IMR-90 (cell line): Measurements from ENCODE around the gene CLPTM1L. TPM values are rescaled to one million over a fixed set of nuclear protein-coding genes. Genes with fewer than 3 reads are reported as not detected.

ENCODE experiments used
- ATAC-seq: fragments of 200-7000 bp; cut with Tn5 transposase; 2 replicates; pipeline ENCODE4 v1.9.1; 2020; ENCODE audit warnings: low read depth, mild to moderate bottlenecking, moderate library complexity
- BruUV-seq: library from RNA; stranded (reverse); fragments of 400-500 nt; replicated peaks from 2 replicates; lab custom pipeline; 2021; lab: Mats Ljungman, UMichigan
- CTCF ChIA-PET: fragments of 300-600 bp; formaldehyde crosslinking; extraction: SDS; loops from one replicate; lab custom pipeline; 2021; ENCODE audit warnings: antibody characterized with exemption; lab: Yijun Ruan, JAX
- POLR2A ChIA-PET: fragments of 300-600 bp; sonication (Branson Sonifier 250); formaldehyde crosslinking; loops from one replicate; lab custom pipeline; 2022; ENCODE audit warnings: antibody characterized with exemption; ENCODE audit not compliant: unreplicated experiment; lab: Charles Lee
- DNase-seq: peaks from one replicate; pipeline ENCODE4 v3.0.0; 2013
- H2AFZ ChIP-seq: replicated peaks from 2 replicates; pipeline ENCODE3; 2013; ENCODE audit warnings: low read length, mild to moderate bottlenecking; ENCODE audit not compliant: poor library complexity
- H2AK5ac ChIP-seq: 2 replicates; pipeline ENCODE4 v1.6.1; 2013; ENCODE audit warnings: low read depth, low read length, inconsistent platforms
- H2AK9ac ChIP-seq: replicated peaks from 2 replicates; pipeline ENCODE3; 2013; ENCODE audit warnings: mild to moderate bottlenecking, low read depth, low read length, moderate library complexity; ENCODE audit not compliant: poor library complexity
- H2BK120ac ChIP-seq: 2 replicates; pipeline ENCODE4 v1.6.1; 2013; ENCODE audit warnings: low read depth, low read length, inconsistent platforms
- H2BK15ac ChIP-seq: 3 replicates; pipeline ENCODE4 v1.6.1; 2013; ENCODE audit warnings: low read depth, low read length, inconsistent platforms
- H2BK20ac ChIP-seq: 2 replicates; pipeline ENCODE4 v1.6.1; 2013; ENCODE audit warnings: low read depth, mild to moderate bottlenecking, inconsistent platforms, low read length, moderate library complexity
- H2BK5ac ChIP-seq: 2 replicates; pipeline ENCODE4 v1.6.1; 2013; ENCODE audit warnings: mild to moderate bottlenecking, low read depth, low read length, inconsistent platforms; ENCODE audit not compliant: poor library complexity, severe bottlenecking
- H3K14ac ChIP-seq: replicated peaks from 2 replicates; pipeline ENCODE4 v1.6.1; 2013; ENCODE audit warnings: low read depth, low read length, inconsistent platforms
- H3K18ac ChIP-seq: 2 replicates; pipeline ENCODE4 v1.6.1; 2013; ENCODE audit warnings: low read depth, low read length, control low read depth
- H3K23ac ChIP-seq: 2 replicates; pipeline ENCODE4 v1.6.1; 2013; ENCODE audit warnings: low read depth, low read length, inconsistent platforms
- H3K27ac ChIP-seq: 2 replicates; pipeline ENCODE4 v1.5.1; 2013; ENCODE audit warnings: mild to moderate bottlenecking, control low read depth, low read length; ENCODE audit not compliant: insufficient read depth
- H3K27me3 ChIP-seq: 2 replicates; pipeline ENCODE4 v1.6.1; 2013; ENCODE audit warnings: low read length; ENCODE audit not compliant: control insufficient read depth, insufficient read depth
- H3K36me3 ChIP-seq: 2 replicates; pipeline ENCODE4 v1.6.1; 2013; ENCODE audit warnings: low read length, mixed read lengths; ENCODE audit not compliant: control insufficient read depth, insufficient read depth
- H3K4ac ChIP-seq: 2 replicates; pipeline ENCODE4 v1.6.1; 2013; ENCODE audit warnings: low read depth, low read length, inconsistent platforms
- H3K4me1 ChIP-seq: 2 replicates; pipeline ENCODE4 v1.6.1; 2013; ENCODE audit warnings: low read length, mixed read lengths; ENCODE audit not compliant: control insufficient read depth, insufficient read depth
- H3K4me2 ChIP-seq: 2 replicates; pipeline ENCODE4 v1.6.1; 2013; ENCODE audit warnings: low read depth, mild to moderate bottlenecking, control low read depth, low read length, moderate library complexity
- H3K4me3 ChIP-seq: 2 replicates; pipeline ENCODE4 v1.5.1; 2013; ENCODE audit warnings: low read depth, mild to moderate bottlenecking, control low read depth, low read length, moderate library complexity; ENCODE audit not compliant: insufficient read depth
- H3K56ac ChIP-seq: 2 replicates; pipeline ENCODE4 v1.6.1; 2013; ENCODE audit warnings: low read length, inconsistent platforms; ENCODE audit not compliant: insufficient read depth; ENCODE audit errors: extremely low read depth
- H3K79me1 ChIP-seq, 2 experiments: 2 replicates each; pipeline ENCODE4 v1.6.1; 2013; ENCODE audit warnings: low read length in 2 of 2, inconsistent platforms in 1 of 2, low read depth in 1 of 2
- H3K9ac ChIP-seq: 2 replicates; pipeline ENCODE4 v1.6.1; 2013; ENCODE audit warnings: low read depth, low read length, control low read depth
- H3K9me1 ChIP-seq: 2 replicates; pipeline ENCODE4 v1.6.1; 2013; ENCODE audit warnings: low read length, inconsistent platforms; ENCODE audit not compliant: insufficient read depth
- H3K9me3 ChIP-seq: 2 replicates; pipeline ENCODE4 v1.6.1; 2013; ENCODE audit warnings: low read length; ENCODE audit not compliant: control insufficient read depth, insufficient read depth
- H4K20me1 ChIP-seq: 2 replicates; pipeline ENCODE4 v1.6.1; 2013; ENCODE audit warnings: low read length, inconsistent platforms; ENCODE audit not compliant: insufficient read depth
- H4K5ac ChIP-seq: 2 replicates; pipeline ENCODE4 v1.6.1; 2013; ENCODE audit warnings: mild to moderate bottlenecking, low read depth, low read length, control low read depth
- H4K8ac ChIP-seq, 2 experiments: 2 replicates each; pipeline ENCODE4 v1.6.1; 2013; ENCODE audit warnings: low read depth in 2 of 2, low read length in 2 of 2, control low read depth in 1 of 2, inconsistent platforms in 1 of 2
- H4K91ac ChIP-seq: 2 replicates; pipeline ENCODE4 v1.6.1; 2013; ENCODE audit warnings: low read depth, low read length, inconsistent platforms; ENCODE audit not compliant: insufficient read depth
- CTCF ChIP-seq: conservative IDR thresholded peaks from 2 replicates; pipeline ENCODE4 v1.5.1; 2012; ENCODE audit warnings: mild to moderate bottlenecking, low read depth, low read length, improper control_type of control experiment
- FOS ChIP-seq: fragments of 150-350 bp; IDR thresholded peaks from 2 replicates; pipeline ENCODE4 v1.6.1; 2016; ENCODE audit warnings: low read depth, low read length
- MAFK ChIP-seq: IDR thresholded peaks from 2 replicates; pipeline ENCODE4 v1.6.1; 2012; ENCODE audit warnings: low read depth, low read length, improper control_type of control experiment
- MAZ ChIP-seq: IDR thresholded peaks from 2 replicates; pipeline ENCODE4 v1.6.1; 2012; ENCODE audit warnings: low read depth, mild to moderate bottlenecking, low read length, improper control_type of control experiment, moderate library complexity, borderline replicate concordance
- RAD21 ChIP-seq: IDR thresholded peaks from 2 replicates; pipeline ENCODE4 v1.6.1; 2012; ENCODE audit warnings: low read length, improper control_type of control experiment
- WGBS, 2 experiments: methylation state at CpG; one replicate each; pipeline versions ENCODE4 v1.1.5 to v1.1.7; 2013; ENCODE audit warnings: missing lambda C conversion rate in 2 of 2; ENCODE audit not compliant: insufficient read length in 1 of 2; ENCODE audit errors: extremely low coverage in 2 of 2; 5-methylcytosine and 5-hydroxymethylcytosine counted together
- dilution Hi-C: fragments of 300-500 bp; cut with HindIII; formaldehyde crosslinking; loops from one replicate; pipeline ENCODE4 v1.14.3; 2018; ENCODE audit warnings: low sequenced_read_pairs; ENCODE audit not compliant: unreplicated experiment
- in situ Hi-C: fragments of 300-500 bp; cut with MboI; formaldehyde crosslinking; loops from 3 replicates; pipeline ENCODE4 v1.14.3; 2019; ENCODE audit warnings: low sequenced_read_pairs, inconsistent platforms, mixed read lengths
- intact Hi-C: fragments of 100-400 bp; cut with micrococcal nuclease; formaldehyde crosslinking; loops from 2 replicates; pipeline ENCODE4 v1.10.0; 2022
- polyA plus RNA-seq, 3 experiments: library from polyadenylated mRNA; depleted of rRNA; stranded (reverse); fragments of >200 nt; gene quantifications; 2 replicates each; pipeline ENCODE4 v1.2.3, GENCODE V29; 2012; ENCODE audit warnings: low replicate concordance in 1 of 3
- total RNA-seq: library from RNA; depleted of rRNA; stranded (reverse); fragments of >200 nt; gene quantifications from 2 replicates; pipeline ENCODE4 v1.2.3, GENCODE V29; 2012

The CLPTM1L gene
- total and polyA plus RNA-seq, 2 of the 4 experiments (the other 2 are of a cell fraction) = 114 to 137 TPM

DNA sequence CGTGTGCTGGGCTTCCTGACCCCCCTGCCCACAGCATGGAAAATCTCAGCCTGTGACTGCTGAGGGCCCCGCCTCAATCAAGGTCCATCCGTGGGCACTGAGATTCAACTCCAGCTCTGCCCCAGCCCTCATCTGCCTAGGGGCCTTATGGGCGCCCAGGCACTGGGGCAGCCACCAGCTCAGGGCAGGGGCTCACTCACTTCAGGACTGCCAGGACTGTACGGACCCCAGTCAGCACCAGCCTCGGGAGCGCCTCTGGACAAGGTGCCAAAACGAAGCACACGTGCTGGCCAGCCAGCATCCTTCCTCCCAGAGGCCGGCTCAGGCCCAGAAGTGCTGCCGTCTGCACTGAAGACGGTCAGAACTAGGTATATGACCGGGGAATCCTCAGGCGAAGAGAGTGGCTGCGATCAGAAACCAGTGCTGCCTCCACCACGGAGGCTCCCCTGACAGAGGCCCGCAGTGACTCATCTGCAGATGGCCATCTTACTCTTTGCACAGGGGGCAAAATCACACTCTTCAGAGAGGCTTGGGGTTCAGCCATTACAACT, 19.6 kb downstream of the CLPTM1L start:
- Histone ChIP-seq H3K79me1 (peaks cover 10 to 13% of the 10 kb centered on the region in 2 experiments; a peak in 2 of 4 replicates), H4K20me1 (peaks cover 4% of the 10 kb centered on the region), H3K36me3 (peaks cover 52% of the 10 kb centered on the region), H3K23ac (no peak overlapping the region), H2AK9ac (no peak overlapping the region), H3K4ac (no peak overlapping the region), H2BK5ac (no peak overlapping the region), H3K27ac (no peak overlapping the region), H3K4me1 (peaks cover 1% of the 10 kb centered on the region; the same call in 1 of the 2 replicates), H3K56ac (no peak overlapping the region), H3K9me1 (no peaks in the 10 kb centered on the region), H3K27me3 (no peaks in the 10 kb centered on the region), H3K14ac (no peak overlapping the region), H2AFZ (peak overlapping the region; percentile 43), H2BK20ac (no peak overlapping the region), H2BK120ac (no peak overlapping the region), H3K4me2 (no peak overlapping the region), H3K9ac (no peak overlapping the region), H3K18ac (no peak overlapping the region), H2BK15ac (no peak overlapping the region), H4K91ac (no peak overlapping the region), H3K4me3 (no peak overlapping the region), H4K5ac (no peak overlapping the region), H4K8ac (no peak overlapping the region), H2AK5ac (no peak overlapping the region), H3K9me3 (peaks cover 13% of the 10 kb centered on the region)
- in situ Hi-C loops = no loop called here
- intact Hi-C loops = no loop called here
- 96% methylated on average over 7 of the region's 17 CpGs; no CpG with 5 or more reads in 1 of the 2 experiments for WGBS, 2 experiments
- dilution Hi-C loops = no loop called here
- POLR2A ChIA-PET = no interaction called here
- no TSS peak for BruUV-seq
- ATAC-seq = no peak
- DNase-seq = no peak
- no peak for TF ChIP-seq FOS
- no peak for TF ChIP-seq RAD21
- no peak for TF ChIP-seq MAFK
- no peak for TF ChIP-seq CTCF
- TF ChIP-seq MAZ = no peak
- CTCF ChIA-PET = no interaction called here
